GM12878 (cell line): ENCODE measurements around the gene CANT1. TPM values are rescaled to one million over a fixed set of nuclear protein-coding genes. Genes with fewer than 3 reads are reported as not detected.

ENCODE experiments used
- ATAC-seq: fragments of 200-7000 bp; cut with Tn5 transposase; 3 replicates; pipeline ENCODE4 v1.9.1; 2020; ENCODE audit warnings: mild to moderate bottlenecking, moderate library complexity
- BruUV-seq: library from RNA; stranded (reverse); fragments of 400-500 nt; replicated peaks from 2 replicates; lab custom pipeline; 2021; lab: Mats Ljungman, UMichigan
- CTCF ChIA-PET: fragments of 300-600 bp; sonication (Branson Sonifier 250); formaldehyde crosslinking; extraction: SDS; loops from one replicate; lab custom pipeline; 2021; ENCODE audit warnings: inconsistent platforms; lab: Yijun Ruan, JAX
- POLR2A ChIA-PET: fragments of 350-600 bp; formaldehyde crosslinking; extraction: SDS; loops from one replicate; lab custom pipeline; 2021; ENCODE audit warnings: inconsistent platforms; lab: Charles Lee
- RAD21 ChIA-PET: fragments of 300-600 bp; sonication (Branson Sonifier 250); formaldehyde crosslinking; loops from one replicate; lab custom pipeline; 2023; ENCODE audit warnings: antibody characterized with exemption; ENCODE audit not compliant: unreplicated experiment; lab: Charles Lee
- SMC1A ChIA-PET: fragments of 300-600 bp; sonication (Branson Sonifier 250); formaldehyde crosslinking; loops from one replicate; lab custom pipeline; 2023; ENCODE audit not compliant: unreplicated experiment, uncharacterized antibody; lab: Charles Lee
- DNase-seq: peaks from one replicate; pipeline ENCODE4 v3.0.0-alpha.2; 2011; ENCODE audit warnings: low read depth, low spot score
- FAIRE-seq: peaks from 3 replicates; lab custom pipeline; 2011; peaks lifted over from hg19 to GRCh38; lab: Jason Lieb, UNC
- H2AFZ ChIP-seq: 2 replicates; pipeline ENCODE4 v1.6.0; 2011; ENCODE audit warnings: low read depth, low read length, control low read depth; ENCODE audit not compliant: control insufficient read depth
- H3K27ac ChIP-seq: 2 replicates; pipeline ENCODE4 v1.5.1; 2011; ENCODE audit warnings: control low read depth; ENCODE audit not compliant: control insufficient read depth, insufficient read depth
- H3K27me3 ChIP-seq, 2 experiments: replicated peaks in 1 of 2; 2 replicates each; pipeline versions ENCODE4 v1.6.0 to v1.6.1; 2011; ENCODE audit warnings: low read length in 1 of 2; ENCODE audit not compliant: control insufficient read depth in 2 of 2, insufficient read depth in 2 of 2
- H3K36me3 ChIP-seq, 2 experiments: 2 replicates each; pipeline ENCODE4 v1.5.1; 2011; ENCODE audit warnings: low read length in 1 of 2; ENCODE audit not compliant: control insufficient read depth in 2 of 2, insufficient read depth in 2 of 2
- H3K4me1 ChIP-seq: 2 replicates; pipeline ENCODE4 v1.6.1; 2011; ENCODE audit warnings: mild to moderate bottlenecking, low read length, moderate library complexity, mixed read lengths; ENCODE audit not compliant: control insufficient read depth, insufficient read depth
- H3K4me2 ChIP-seq: 2 replicates; pipeline ENCODE4 v1.6.0; 2011; ENCODE audit warnings: control low read depth; ENCODE audit not compliant: control insufficient read depth, insufficient read depth
- H3K4me3 ChIP-seq: fragments of 200-600 bp; sonication (generic); 2 replicates; pipeline ENCODE4 v1.5.1; 2016
- H3K79me2 ChIP-seq: 2 replicates; pipeline ENCODE4 v1.6.0; 2011; ENCODE audit warnings: low read length; ENCODE audit not compliant: control insufficient read depth, insufficient read depth
- H3K9ac ChIP-seq: 2 replicates; pipeline ENCODE4 v1.8.0; 2011; ENCODE audit warnings: low read length, control low read depth, mixed read lengths; ENCODE audit not compliant: control insufficient read depth, insufficient read depth
- H3K9me3 ChIP-seq: replicated peaks from 3 replicates; pipeline ENCODE4 v1.5.1; 2011; ENCODE audit warnings: mild to moderate bottlenecking, low read length; ENCODE audit not compliant: control insufficient read depth, insufficient read depth
- H4K20me1 ChIP-seq: 2 replicates; pipeline ENCODE4 v1.6.0; 2011; ENCODE audit not compliant: control insufficient read depth, insufficient read depth
- CTCF ChIP-seq, 3 experiments: IDR thresholded peaks in 2 of 3; conservative IDR thresholded peaks in 1 of 3; 2 replicates each; pipeline ENCODE4 v1.5.1; 2011; ENCODE audit warnings: low read depth in 3 of 3, low read length in 3 of 3, mild to moderate bottlenecking in 3 of 3, control low read depth in 2 of 3, moderate library complexity in 2 of 3, inconsistent platforms in 1 of 3, mixed read lengths in 1 of 3; ENCODE audit not compliant: control insufficient read depth in 2 of 3, insufficient read depth in 1 of 3; ENCODE audit errors: extremely low read depth in 1 of 3
- LARP7 ChIP-seq: fragments of 450-650 bp; IDR thresholded peaks from 2 replicates; pipeline ENCODE4 v1.6.1; 2017; ENCODE audit warnings: mild to moderate bottlenecking
- SUZ12 ChIP-seq: fragments of 200-600 bp; sonication (generic); IDR thresholded peaks from one replicate; pipeline ENCODE4 v1.6.1; 2018; ENCODE audit warnings: antibody characterized with exemption, mild to moderate bottlenecking; ENCODE audit not compliant: unreplicated experiment
- WGBS: methylation state at CpG from one replicate; pipeline ENCODE4 v1.1.6; 2016; ENCODE audit warnings: low lambda C conversion rate; ENCODE audit not compliant: insufficient replicate concordance, insufficient coverage; ENCODE audit errors: missing lambda C conversion rate; 5-methylcytosine and 5-hydroxymethylcytosine counted together
- in situ Hi-C: fragments of 300-500 bp; cut with MboI; formaldehyde crosslinking; loops from 9 replicates; pipeline ENCODE4 v1.14.3; 2018; ENCODE audit warnings: mixed read lengths
- intact Hi-C: fragments of 100-400 bp; cut with micrococcal nuclease; formaldehyde crosslinking; loops from one replicate; pipeline ENCODE4 v1.14.2; 2022; ENCODE audit not compliant: unreplicated experiment
- polyA plus RNA-seq, 11 experiments: library from polyadenylated mRNA; depleted of rRNA in 4 of 11; unstranded in 6 of 11; stranded (reverse) in 5 of 11; fragments of >200 nt; fragmentation: Nextera tagmentation in 4 of 11; fragmentation: Illumina TruSeq in 1 of 11; extraction: Ambion mirVana in 4 of 11; extraction: Trizol in 1 of 11; gene quantifications; 1 replicate in 1 of 11; 2 replicates in 10 of 11; pipeline versions ENCODE4 v1.2.1 to v1.2.3, GENCODE V29; 2011 to 2016; ENCODE audit warnings: inconsistent platforms in 2 of 11, missing spikeins in 2 of 11, low read depth in 1 of 11
- total RNA-seq, 4 experiments: library from RNA; depleted of rRNA in 3 of 4; stranded (reverse); fragments of >200 nt in 3 of 4; fragmentation: Illumina TruSeq in 1 of 4; extraction: Trizol in 1 of 4; gene quantifications; 2 replicates each; pipeline versions ENCODE4 v1.2.1 to v1.2.3, GENCODE V29; 2013 to 2021

The CANT1 gene
- total and polyA plus RNA-seq, 10 of the 15 experiments (the other 5 are each of a cell fraction or from before 2014, with no cell fraction given) = 2.2 to 59.2 (median 20.2) TPM

DNA sequence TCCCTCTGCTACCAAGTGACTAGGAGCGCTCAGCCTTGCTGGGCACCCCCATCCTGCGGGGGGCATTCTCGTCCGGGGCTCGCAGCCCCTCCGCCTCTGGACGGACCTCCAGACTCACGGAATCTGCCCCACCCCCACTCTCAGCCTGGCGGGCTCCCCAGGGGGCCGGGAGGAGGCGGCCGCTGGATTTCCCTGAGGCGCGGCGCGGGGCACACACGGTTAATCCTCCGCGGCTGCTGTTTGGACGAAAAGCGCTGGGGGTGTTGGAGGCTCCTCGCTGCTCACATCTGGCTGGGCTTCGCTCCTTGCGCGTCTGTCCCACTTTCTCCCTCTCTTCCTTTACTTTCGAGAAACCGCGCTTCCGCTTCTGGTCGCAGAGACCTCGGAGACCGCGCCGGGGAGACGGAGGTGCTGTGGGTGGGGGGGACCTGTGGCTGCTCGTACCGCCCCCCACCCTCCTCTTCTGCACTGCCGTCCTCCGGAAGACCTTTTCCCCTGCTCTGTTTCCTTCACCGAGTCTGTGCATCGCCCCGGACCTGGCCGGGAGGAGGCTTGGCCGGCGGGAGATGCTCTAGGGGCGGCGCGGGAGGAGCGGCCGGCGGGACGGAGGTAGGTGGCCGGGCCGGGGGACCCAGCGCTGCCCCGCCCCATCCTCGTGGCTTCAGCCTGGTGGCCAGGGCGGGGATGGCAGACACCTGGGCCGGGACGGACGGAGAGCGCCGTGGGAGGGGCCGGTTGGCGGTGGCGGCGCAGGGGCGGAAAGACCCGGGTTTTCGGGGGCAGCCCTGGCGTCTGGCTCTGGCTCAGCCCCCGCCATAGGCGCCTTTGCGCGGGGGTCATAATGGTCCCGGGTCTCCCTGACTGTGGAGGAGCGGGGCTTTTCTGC, 14.6 kb upstream of the CANT1 start, which contains the start of gene C1QTNF1:
C1QTNF1 (plus strand) TSS at position 284 of the 886 bp plus-strand sequence. CDS start 19,800 bp downstream, outside the sequence.
- ChIA-PET SMC1A (no interaction called here), POLR2A (no interaction called here), CTCF (no interaction called here), RAD21 (no interaction called here)
- 6% methylated on average over 61 of the region's 77 CpGs for WGBS
- no TSS peak for BruUV-seq
- H3K4me3 ChIP-seq = no peak within 1 kb of the TSS
- no peak within 1 kb of the TSS for H2AFZ ChIP-seq
- no peaks in the 10 kb centered on the region for H3K4me1 ChIP-seq
- TF ChIP-seq LARP7 (no peak), CTCF (IDR thresholded peaks at IDR 0.05 in 2 of 3, conservative IDR thresholded peaks at IDR 0.05 in 1 of 3; ENCODE audit: control insufficient read depth in 2 of 3, extremely low read depth in 1 of 3, insufficient read depth in 1 of 3, low read depth in 3 of 3, low read length in 3 of 3) (peak in 1 of 3 experiments; percentile 18; a peak in 2 of 6 replicates), SUZ12 (peak; percentile 66)
- peaks cover 20 to 24% of the 10 kb centered on the region in 2 experiments for H3K27me3 ChIP-seq
- H3K9me3 ChIP-seq = no peaks in the 10 kb centered on the region
- in situ Hi-C loops (no loop called here), intact Hi-C loops (no loop called here)
- H3K79me2 ChIP-seq = no peaks in the 10 kb centered on the region
- H3K4me2 ChIP-seq = peak within 1 kb of the TSS; percentile 48; the same call in 1 of the 2 replicates
- no peak for DNase-seq
- no peaks in the 10 kb centered on the region for H4K20me1 ChIP-seq
- H3K27ac ChIP-seq = no peak within 1 kb of the TSS
- FAIRE-seq = no peak
- no peak within 1 kb of the TSS for H3K9ac ChIP-seq
- ATAC-seq = peak; percentile 80
- H3K36me3 ChIP-seq = no peaks in the 10 kb centered on the region
